ENCODE results near the gene HUWE1.

Gene HUWE1

GRCh38 chrX:53621418-53621986 lies 65.0 kb downstream of the HUWE1 start:
- H3K4me3 ChIP-seq (replicated peaks in 1 of 2; ENCODE audit: low read depth in 2 of 2, low read length in 2 of 2), result no peak overlapping the region
- no peak for DNase-seq (ENCODE audit: low read depth in 2 of 2)
- TF ChIP-seq, protein P1, sequence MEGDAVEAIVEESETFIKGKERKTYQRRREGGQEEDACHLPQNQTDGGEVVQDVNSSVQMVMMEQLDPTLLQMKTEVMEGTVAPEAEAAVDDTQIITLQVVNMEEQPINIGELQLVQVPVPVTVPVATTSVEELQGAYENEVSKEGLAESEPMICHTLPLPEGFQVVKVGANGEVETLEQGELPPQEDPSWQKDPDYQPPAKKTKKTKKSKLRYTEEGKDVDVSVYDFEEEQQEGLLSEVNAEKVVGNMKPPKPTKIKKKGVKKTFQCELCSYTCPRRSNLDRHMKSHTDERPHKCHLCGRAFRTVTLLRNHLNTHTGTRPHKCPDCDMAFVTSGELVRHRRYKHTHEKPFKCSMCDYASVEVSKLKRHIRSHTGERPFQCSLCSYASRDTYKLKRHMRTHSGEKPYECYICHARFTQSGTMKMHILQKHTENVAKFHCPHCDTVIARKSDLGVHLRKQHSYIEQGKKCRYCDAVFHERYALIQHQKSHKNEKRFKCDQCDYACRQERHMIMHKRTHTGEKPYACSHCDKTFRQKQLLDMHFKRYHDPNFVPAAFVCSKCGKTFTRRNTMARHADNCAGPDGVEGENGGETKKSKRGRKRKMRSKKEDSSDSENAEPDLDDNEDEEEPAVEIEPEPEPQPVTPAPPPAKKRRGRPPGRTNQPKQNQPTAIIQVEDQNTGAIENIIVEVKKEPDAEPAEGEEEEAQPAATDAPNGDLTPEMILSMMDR (IDR thresholded peaks at IDR 0.05; ENCODE audit: low read depth, low read length), result no peak

DNA sequence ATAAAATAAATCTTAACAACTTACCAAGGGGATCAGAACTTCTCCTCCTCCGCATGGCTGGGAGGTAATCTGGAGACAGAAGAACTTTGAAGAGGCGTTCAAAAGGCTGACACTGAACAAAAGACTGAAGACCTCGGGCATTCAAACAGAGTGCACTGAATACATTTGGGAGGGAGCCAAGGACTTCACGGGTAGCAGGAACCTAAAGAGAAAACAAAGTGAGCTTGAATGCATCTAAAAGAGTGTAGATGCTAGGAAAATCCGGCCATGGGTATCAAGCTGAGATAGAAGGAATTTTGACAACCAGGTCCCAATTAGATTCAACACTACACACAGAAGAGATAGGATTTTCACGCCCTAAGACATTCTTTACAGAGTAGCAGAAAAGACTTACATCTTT lies 69.6 kb downstream of the HUWE1 start:
- no peak for DNase-seq (ENCODE audit: low read depth in 2 of 2)
- TF ChIP-seq, protein P1 (IDR thresholded peaks at IDR 0.05; ENCODE audit: low read depth, low read length), result no peak
- no peak overlapping the region for H3K4me3 ChIP-seq (replicated peaks in 1 of 2; ENCODE audit: low read depth in 2 of 2, low read length in 2 of 2)

- no peak for DNase-seq (ENCODE audit: low read depth in 2 of 2)
- TF ChIP-seq, protein P1 (IDR thresholded peaks at IDR 0.05; ENCODE audit: low read depth, low read length), result no peak
- H3K4me3 ChIP-seq (replicated peaks in 1 of 2; ENCODE audit: low read depth in 2 of 2, low read length in 2 of 2), result no peak overlapping the region
Observed at GRCh38 chrX:53606456-53606855, 80.1 kb downstream of the HUWE1 start.

DNA sequence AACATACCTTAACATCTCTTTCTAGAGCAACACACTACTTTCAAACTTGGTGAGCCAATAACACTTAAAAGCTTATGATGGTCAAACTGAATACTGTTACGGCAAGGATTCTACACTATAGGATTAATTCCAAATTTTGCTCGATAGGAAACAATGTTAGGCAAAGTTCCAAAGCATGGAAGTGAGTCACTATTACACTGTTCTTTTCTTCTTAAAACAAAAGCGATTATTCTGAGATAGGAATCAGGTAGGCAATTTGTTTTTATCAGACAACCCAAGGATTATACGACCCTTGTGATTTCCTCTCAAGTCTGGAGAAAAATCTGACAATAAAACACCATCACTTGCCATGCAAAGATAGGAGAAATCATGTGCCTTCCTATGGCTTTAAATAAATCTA lies 81.5 kb downstream of the HUWE1 start:
- DNase-seq (ENCODE audit: low read depth in 2 of 2), result peak; percentile 25 to 27
- TF ChIP-seq, protein P1 (IDR thresholded peaks at IDR 0.05; ENCODE audit: low read depth, low read length), result no peak
- H3K4me3 ChIP-seq (replicated peaks in 1 of 2; ENCODE audit: low read depth in 2 of 2, low read length in 2 of 2), result no peak overlapping the region

GRCh38 chrX:53599781-53600396 lies 86.6 kb downstream of the HUWE1 start:
- H3K4me3 ChIP-seq (replicated peaks in 1 of 2; ENCODE audit: low read depth in 2 of 2, low read length in 2 of 2), result no peak overlapping the region
- DNase-seq (ENCODE audit: low read depth in 2 of 2), result no peak
- TF ChIP-seq, protein P1 (IDR thresholded peaks at IDR 0.05; ENCODE audit: low read depth, low read length), result no peak

DNA sequence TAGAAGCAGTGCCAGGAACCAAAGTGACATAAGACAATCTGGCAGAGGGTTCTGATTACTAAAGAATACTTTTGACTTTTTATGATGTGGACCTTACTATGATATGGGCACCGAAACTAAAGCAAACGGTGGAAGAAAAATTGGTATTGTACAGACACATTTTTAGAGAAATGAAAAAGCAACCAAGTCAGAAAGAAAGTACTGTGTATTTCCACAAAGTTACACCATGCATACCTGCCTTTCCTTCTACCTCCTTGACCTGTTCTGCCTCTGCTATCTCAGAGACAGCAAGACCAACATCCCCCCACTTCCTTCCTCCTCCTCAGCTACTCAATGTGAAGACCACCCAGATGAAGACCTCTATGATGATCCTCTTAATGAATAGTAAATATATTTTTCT lies 88.3 kb downstream of the HUWE1 start:
- no peak for DNase-seq (ENCODE audit: low read depth in 2 of 2)
- H3K4me3 ChIP-seq (replicated peaks in 1 of 2; ENCODE audit: low read depth in 2 of 2, low read length in 2 of 2), result no peak overlapping the region
- TF ChIP-seq, protein P1 (IDR thresholded peaks at IDR 0.05; ENCODE audit: low read depth, low read length), result no peak
